ENCODE data around the gene GRAP2. TPM values are rescaled to one million over a fixed set of nuclear protein-coding genes. Genes with fewer than 3 reads are reported as not detected.
"Not testable (repeated sequence)": the region's sequence is repeated elsewhere in the genome, so short reads cannot be mapped to it uniquely, and the experiment has no call there.

GRAP2 gene
- total and polyA plus RNA-seq, 2 experiments from 2014 or later, result 0.42 TPM; not detected in 1

GRCh38 chr22:39949964-39950737, 49.3 kb downstream of the GRAP2 start:
- H3K4me3 ChIP-seq, result no peak overlapping the region
- no peaks in the 10 kb centered on the region for H3K79me2 ChIP-seq (replicated peaks; ENCODE audit: insufficient read depth)
- no peak overlapping the region for H3K4me2 ChIP-seq
- Mint-ChIP-seq H3K4me3 (no peak overlapping the region), H3K9me3 (no peaks in the 10 kb centered on the region; the same call in 2 of the 3 replicates), H3K4me1 (peaks cover 32% of the 10 kb centered on the region), H3K36me3 (ENCODE audit: low read depth) (no peaks in the 10 kb centered on the region; the same call in 2 of the 3 replicates), H3K27me3 (ENCODE audit: insufficient read depth, low read depth, poor library complexity) (peaks cover 7% of the 10 kb centered on the region), H3K27ac (no peak overlapping the region)
- TF ChIP-seq REST (IDR thresholded peaks at IDR 0.05; ENCODE audit: unreplicated experiment), result no peak
- no peak for TF ChIP-seq EZH2phosphoT487 (IDR thresholded peaks at IDR 0.05; ENCODE audit: unreplicated experiment)
- TF ChIP-seq ZNF114 (CRISPR knock-in tag; IDR thresholded peaks at IDR 0.05), result no peak
- no peak overlapping the region for H2AFZ ChIP-seq
- no peaks in the 10 kb centered on the region for H4K20me1 ChIP-seq (replicated peaks; ENCODE audit: insufficient read depth)
- no peak for DNase-seq (ENCODE audit: low spot score)
- H3K27ac ChIP-seq (ENCODE audit: low read depth), result no peak overlapping the region
- H3K36me3 ChIP-seq (ENCODE audit: insufficient read depth), result no peaks in the 10 kb centered on the region
- ATAC-seq, result no peak
- H3K9me2 ChIP-seq (ENCODE audit: insufficient read depth), result peaks cover 4% of the 10 kb centered on the region; the same call in 1 of the 2 replicates
- peaks cover 19% of the 10 kb centered on the region for H3K4me1 ChIP-seq (ENCODE audit: insufficient read depth)
- H3F3A ChIP-seq (replicated peaks; ENCODE audit: low read depth), result no peaks in the 10 kb centered on the region
- H3K27me3 ChIP-seq (ENCODE audit: insufficient read depth), result no peaks in the 10 kb centered on the region

- H3K9me3 Mint-ChIP-seq; H3K79me2 ChIP-seq (replicated peaks; ENCODE audit: insufficient read depth); H4K20me1 ChIP-seq (replicated peaks; ENCODE audit: insufficient read depth); H3K4me2 ChIP-seq; H3F3A ChIP-seq (replicated peaks; ENCODE audit: low read depth); H3K27ac Mint-ChIP-seq; ATAC-seq; H3K27me3 Mint-ChIP-seq (ENCODE audit: insufficient read depth, low read depth, poor library complexity); H2AFZ ChIP-seq; H3K9me2 ChIP-seq (ENCODE audit: insufficient read depth); H3K27me3 ChIP-seq (ENCODE audit: insufficient read depth); DNase-seq (ENCODE audit: low spot score); H3K4me3 ChIP-seq; H3K36me3 Mint-ChIP-seq (ENCODE audit: low read depth); H3K36me3 ChIP-seq (ENCODE audit: insufficient read depth); H3K27ac ChIP-seq (ENCODE audit: low read depth); H3K4me1 ChIP-seq (ENCODE audit: insufficient read depth); H3K4me3 Mint-ChIP-seq: not testable (repeated sequence)
- peaks cover 23% of the 10 kb centered on the region for H3K4me1 Mint-ChIP-seq
Observed at GRCh38 chr22:39951603-39952293, 50.9 kb downstream of the GRAP2 start.

- H3K4me2 ChIP-seq, result no peak overlapping the region
- ATAC-seq, result no peak
- H3K4me1 ChIP-seq (ENCODE audit: insufficient read depth), result peaks cover 1% of the 10 kb centered on the region; the same call in 1 of the 2 replicates
- H3K27me3 Mint-ChIP-seq (ENCODE audit: insufficient read depth, low read depth, poor library complexity), result peaks cover 8% of the 10 kb centered on the region
- H3K4me1 Mint-ChIP-seq, result peaks cover 23% of the 10 kb centered on the region
- H3K27me3 ChIP-seq (ENCODE audit: insufficient read depth), result no peaks in the 10 kb centered on the region
- H3K79me2 ChIP-seq (replicated peaks; ENCODE audit: insufficient read depth), result no peaks in the 10 kb centered on the region
- DNase-seq (ENCODE audit: low spot score), result no peak
- no peak overlapping the region for H3K4me3 Mint-ChIP-seq
- H3K4me3 ChIP-seq, result no peak overlapping the region
- no peak overlapping the region for H3K27ac Mint-ChIP-seq
- no peaks in the 10 kb centered on the region; the same call in 2 of the 3 replicates for H3K9me3 Mint-ChIP-seq
- H3K27ac ChIP-seq (ENCODE audit: low read depth), result no peak overlapping the region
- no peaks in the 10 kb centered on the region for H3F3A ChIP-seq (replicated peaks; ENCODE audit: low read depth)
- no peaks in the 10 kb centered on the region for H3K36me3 ChIP-seq (ENCODE audit: insufficient read depth)
- H4K20me1 ChIP-seq (replicated peaks; ENCODE audit: insufficient read depth), result no peaks in the 10 kb centered on the region
- H3K9me2 ChIP-seq (ENCODE audit: insufficient read depth), result peaks cover 4% of the 10 kb centered on the region; the same call in 1 of the 2 replicates
- H3K36me3 Mint-ChIP-seq (ENCODE audit: low read depth), result no peaks in the 10 kb centered on the region; the same call in 2 of the 3 replicates
- H2AFZ ChIP-seq, result no peak overlapping the region
- TF ChIP-seq POLR2AphosphoS5 (IDR thresholded peaks at IDR 0.05; ENCODE audit: low read depth) (no peak), EZH2phosphoT487 (IDR thresholded peaks at IDR 0.05; ENCODE audit: unreplicated experiment) (no peak)
Observed at GRCh38 chr22:39952347-39952746, 51.5 kb downstream of the GRAP2 start.
